Pons (tissue), 1 donor: ENCODE results near the gene SLC46A1.
"Not testable (repeated sequence)": the region's sequence is repeated elsewhere in the genome, so short reads cannot be mapped to it uniquely, and the experiment has no call there.

Experiments used
- DNase-seq: peaks from one replicate; pipeline ENCODE4 v3.0.0-alpha.2; 2016; ENCODE audit warnings: low spot score

Gene SLC46A1

DNA sequence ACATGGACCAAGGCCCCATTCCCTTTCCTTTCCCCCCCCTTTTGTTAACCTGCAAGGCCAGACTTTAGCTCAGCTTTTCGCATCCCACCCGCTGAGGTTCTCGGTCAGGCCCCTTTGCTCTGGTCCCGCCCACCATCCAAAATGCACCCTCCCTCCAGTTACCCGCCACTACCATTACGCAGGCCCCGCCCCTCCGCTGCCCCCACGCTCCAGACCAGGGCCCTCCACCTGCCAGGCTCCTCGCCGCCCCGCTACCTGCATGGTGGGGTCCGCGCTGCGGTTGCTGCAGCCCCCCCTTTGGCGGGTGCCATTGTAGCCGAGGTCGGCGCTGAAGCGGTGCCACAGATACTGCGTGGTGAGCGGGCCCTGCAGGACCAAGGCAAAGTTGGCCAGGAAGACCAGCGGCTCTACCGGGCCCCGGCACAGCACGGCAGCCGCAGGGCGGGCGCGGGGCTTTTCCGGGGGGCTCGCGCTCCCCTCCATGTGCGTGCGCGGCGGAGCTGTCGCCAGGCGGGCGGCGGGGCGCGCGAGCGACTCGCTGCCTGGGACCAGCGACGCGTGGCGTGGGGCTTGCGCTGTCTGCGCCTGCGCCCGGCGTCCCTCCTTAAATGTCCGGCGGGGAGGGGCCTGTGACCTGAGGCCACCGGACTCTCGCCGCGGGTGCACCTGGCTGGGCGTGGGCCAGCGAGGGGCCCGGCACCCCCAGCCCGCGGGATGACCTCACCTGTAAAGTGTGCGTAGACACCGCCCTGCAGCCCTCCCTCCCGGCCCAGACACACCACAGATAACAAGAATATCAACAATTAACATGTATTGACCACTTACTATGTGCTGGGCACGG is at the start of gene SLC46A1:
Gene SLC46A1 (minus strand): TSS at position 581 of the 841 bp plus-strand sequence. CDS start 98 bp downstream, at position 483.
- no peak for DNase-seq

DNA sequence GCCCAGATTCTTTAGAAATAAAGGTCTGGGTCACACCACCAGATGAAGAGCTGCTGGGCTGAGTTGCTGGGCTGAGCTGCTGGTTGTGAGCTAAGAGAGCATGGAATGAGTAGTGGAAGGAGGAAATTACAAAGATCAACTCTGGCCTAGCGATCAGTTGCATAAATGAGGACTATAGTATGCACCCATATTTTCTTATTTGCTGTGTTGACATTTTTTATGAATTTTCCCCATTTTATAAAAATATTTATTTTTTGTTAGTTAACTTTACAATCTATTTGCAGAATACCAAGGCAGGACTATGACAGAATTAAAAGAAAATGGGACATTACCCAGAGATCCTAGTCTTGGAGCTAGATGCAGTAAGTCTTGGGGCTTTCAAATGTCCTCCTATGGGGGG is 43.8 kb upstream of the SLC46A1 start:
- DNase-seq = no peak

DNA sequence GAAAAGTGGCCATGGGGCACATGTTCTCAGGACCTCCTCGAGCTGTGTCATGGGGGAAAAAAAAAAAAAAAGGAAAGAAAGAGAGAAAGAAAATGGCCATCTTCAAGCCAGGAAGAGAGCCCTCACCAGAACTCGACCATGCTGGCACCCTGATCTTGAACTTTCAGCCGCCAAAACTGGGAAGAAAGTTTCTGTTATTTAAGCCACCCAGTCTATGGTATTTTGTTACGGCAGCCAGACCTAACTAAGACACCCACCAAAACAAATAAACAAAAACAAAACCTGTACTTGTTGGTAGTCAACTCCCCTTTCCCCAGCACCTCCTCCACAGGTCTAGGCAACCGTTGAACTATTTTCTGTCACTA is 41.4 kb upstream of the SLC46A1 start:
- DNase-seq = no peak

DNA sequence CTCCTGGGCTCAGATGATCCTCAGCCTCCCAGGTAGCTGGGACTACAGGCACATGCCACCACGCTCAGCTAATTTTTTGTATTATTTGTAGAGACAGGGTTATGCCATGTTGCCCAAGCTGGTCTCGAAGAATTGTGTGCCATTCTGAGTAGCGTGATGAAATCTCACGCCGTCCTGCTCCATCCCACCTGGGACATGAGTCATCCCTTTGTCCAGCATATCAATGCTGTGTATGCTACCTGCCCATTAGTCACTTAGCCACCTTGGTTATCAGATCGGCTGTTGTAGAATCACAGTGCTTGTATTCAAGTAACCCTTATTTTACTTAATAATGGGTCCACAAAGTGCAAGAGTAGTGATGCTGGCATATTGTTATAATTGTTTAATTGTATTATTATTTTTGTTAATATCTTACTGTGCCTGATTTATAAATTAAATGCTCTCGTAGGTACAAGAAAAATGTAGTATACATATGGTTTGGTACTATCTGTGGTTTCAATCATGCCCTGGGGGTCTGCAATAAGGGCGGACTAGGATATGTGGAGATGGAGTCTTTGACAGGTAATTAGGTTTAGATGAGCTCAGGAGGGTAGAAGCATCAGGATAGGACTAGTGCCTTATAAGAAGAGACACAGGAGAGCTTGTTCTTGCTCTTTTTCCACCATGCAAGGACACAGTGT is 40.8 kb upstream of the SLC46A1 start:
- DNase-seq = no peak

DNA sequence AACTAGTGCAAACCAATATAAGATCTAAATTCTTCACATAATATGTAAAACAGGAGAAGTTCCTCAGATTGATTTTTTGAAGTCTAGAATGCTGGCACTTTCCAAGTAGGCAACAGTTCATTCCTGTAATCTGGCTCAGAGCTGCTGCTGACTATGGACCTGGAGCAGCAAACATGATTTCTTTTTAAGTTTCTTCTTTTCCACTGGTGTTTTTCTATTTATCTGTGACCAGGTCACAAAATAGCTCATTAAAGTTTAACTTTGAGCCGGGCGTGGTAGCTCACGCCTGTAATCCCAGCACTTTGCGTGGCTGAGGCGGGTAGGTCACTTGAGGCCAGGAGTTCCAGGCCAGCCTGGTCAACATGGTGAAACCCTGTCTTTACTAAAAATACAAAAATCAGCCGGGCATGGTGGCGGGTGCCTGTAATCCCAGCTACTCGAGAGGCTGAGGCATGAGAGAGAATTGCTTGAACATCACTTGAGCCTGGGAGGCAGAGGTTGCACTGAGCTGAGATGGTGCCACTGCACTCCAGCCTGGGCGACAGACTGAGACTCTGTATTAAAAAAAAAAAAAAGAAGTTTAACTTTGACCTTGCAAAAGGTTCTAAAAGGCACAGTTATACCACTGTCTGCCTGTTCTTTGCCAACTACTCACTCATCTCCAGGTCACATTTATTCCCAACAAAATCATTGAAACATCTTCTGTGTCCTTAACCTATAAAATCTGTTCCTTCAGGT is 38.1 kb upstream of the SLC46A1 start:
- DNase-seq = no peak

DNA sequence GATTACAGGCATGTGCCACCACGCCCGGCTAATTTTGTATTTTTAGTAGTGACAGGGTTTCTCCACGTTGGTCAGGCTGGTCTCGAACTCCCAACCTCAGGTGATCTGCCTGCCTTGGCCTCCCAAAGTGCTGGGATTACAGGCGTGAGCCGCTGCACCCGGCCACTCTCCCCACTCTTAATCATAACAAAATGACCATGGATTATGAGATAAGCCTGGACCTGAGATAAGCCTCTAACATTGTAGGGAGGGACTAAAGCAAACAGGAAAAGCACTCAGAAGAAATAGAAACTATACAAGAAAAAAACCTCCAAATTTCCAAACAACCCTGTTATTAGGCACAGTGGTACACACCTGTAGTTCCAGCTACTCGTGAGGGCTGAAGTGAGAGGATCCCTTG is 28.3 kb upstream of the SLC46A1 start:
- not testable (repeated sequence) for DNase-seq

DNA sequence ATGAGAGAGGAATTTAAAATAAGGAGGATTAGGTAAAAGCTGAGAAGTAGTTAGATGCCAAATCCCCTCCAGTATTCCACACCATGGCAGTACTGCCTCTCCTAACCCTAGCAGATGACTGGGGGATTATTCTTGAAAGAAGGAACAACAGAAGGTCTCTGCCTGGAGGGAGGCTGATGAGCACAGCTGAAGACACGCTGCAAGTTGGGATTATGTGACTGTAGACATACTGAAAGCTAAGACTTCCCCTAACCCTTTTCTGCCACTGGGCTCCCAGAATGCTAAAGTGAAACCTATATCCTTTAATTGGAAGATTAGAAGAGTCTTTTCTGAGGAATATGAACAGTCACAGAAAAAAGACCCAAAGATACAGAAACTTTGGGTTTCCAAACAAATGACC is 27.7 kb upstream of the SLC46A1 start:
- DNase-seq = no peak

DNA sequence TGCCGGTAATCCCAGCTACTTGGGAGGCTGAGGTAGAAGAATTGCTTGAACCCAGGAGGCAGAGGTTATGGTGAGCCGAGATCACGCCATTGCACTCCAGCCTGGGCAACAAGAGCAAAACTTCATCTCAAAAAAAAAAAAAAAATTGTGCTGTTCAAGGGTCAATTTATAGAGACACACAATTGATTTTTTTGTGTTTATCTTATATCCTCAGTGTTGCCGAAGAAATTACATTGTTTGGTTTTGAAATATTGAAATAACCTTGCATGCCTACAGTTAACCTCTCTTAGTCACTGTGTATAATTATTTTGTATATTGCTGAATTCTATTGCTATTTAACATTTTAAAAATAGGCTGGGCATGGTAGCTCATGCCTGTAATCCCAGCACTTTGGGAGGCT is 22.0 kb upstream of the SLC46A1 start:
- not testable (repeated sequence) for DNase-seq

DNA sequence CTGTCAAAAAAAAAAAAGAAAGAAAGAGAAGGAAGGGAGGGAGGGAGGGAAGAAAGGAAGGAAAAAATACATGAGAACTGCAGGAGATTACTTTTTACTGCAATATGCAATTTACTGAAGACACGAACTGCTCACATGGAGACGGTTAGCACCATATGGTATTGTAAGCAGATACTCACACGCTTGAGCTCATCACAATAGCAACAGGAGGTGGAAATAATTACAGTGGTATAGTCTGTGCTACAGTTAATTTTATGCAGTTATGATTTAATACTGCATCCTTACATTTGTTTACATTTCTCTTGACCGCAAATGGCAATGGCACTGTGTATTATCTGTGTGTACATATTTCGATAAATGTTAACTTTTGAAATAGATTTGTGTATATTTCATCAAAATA is 21.4 kb upstream of the SLC46A1 start:
- DNase-seq = no peak

DNA sequence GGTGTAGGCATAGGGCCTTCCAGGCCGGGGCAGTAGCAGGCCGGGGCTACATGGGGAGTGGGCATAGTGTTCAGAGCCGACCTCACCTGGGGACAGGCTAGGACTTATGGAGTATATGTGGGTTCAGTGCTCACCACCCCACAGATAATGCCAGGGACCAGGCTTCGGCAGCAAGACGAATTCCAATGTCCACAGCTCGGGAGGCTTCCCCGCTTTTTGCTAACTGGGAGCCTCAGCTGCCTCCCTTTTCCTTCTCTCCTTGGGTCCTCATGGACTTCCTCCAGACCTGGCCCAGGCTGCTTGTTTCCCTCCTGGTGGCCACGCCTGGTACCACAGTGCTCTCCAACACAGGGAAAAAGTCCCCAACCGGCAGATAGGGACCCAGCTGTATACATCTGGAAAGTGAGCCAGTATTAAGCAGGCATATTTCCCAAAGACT is 20.1 kb upstream of the SLC46A1 start:
- no peak for DNase-seq

DNA sequence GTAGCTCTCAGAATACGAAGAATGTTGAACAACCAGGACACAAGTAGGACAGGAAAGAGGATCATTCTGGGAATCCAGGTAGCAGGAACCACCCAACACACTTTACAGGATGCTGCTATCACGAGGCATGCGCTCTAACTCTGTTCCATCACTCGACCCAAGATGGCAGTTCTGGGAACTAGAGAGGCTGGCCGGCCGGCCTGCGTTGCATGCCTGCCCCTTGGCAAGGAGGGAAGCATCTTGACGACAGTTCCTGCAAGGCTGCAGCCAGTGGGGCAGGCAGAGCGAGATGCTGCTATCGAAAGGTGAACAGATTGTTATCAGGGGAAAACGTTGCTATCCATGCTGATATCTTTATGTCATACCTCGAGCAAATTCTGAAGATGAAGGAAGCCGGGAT is 19.2 kb upstream of the SLC46A1 start:
- no peak for DNase-seq

DNA sequence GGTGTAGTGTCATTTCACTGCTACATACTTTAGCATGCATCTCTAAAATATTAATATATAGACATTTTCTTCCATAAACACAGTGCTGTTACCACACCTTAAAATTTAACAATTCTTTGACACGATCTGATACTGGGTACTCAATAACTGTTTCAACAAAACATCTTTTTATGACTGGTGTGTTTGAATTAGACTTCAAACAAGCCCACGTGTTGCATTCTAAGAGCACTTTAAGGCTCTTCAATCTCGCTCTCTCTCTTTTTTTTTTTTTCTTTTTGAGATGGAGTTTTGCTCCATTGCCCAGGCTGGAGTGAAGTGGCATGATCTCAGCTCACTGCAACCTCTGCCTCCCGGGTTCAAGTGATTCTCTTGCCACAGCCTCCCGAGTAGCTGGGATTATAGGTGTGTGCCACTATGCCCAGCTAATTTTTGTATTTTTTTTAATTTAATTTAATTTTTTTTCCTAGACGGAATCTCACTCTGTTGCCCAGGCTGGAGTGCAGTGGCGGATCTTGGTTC is 15.8 kb upstream of the SLC46A1 start:
- DNase-seq = no peak

DNA sequence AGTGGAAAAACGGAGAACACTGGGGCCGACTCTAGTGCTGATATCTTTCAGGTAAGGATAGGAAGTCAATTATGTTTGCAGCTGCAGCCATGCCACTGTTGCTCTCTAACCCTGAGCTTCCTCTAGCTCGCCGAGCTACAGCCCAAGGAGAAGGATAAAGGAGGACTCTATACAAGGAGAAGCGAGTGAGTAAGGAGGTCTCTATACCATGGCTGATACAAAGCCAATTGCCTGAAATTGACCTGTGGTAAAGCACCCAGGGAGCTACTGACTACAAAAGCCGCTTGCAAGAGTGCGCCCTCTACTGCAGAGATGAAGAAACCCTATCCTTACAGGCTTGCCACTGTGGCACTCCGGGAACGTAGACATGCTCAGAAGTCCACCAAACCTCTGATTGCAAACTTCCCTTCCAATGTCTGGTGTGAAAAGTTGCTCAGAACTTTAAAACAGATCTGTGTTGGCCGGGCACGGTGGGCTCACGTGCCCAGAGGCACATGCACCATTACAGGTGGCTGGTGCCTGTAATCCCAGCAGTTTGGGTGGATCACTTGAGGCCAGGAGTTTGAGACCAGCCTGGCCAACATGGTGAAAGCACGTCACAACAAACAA is 10.8 kb upstream of the SLC46A1 start:
- peak; percentile 66 for DNase-seq

DNA sequence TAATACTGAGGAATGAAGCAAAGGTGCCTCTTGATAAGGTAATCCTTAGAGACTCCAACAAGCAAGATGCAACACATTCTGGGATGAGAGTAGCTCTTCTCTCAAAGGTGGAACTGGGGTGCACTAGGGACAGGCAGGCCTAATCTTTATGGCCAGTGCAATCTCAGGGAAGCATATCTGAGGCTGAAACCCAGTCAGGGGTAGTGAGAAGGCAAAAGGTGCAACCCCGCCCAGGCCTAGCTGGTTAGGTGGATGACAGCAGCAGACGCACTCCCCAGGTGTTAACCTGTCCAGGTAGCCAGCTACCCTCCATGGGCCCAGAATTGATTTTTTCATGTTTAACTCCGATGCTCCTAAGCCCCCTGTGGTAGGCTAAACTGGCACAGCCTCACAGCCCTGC is 9.9 kb upstream of the SLC46A1 start:
- DNase-seq = no peak

DNA sequence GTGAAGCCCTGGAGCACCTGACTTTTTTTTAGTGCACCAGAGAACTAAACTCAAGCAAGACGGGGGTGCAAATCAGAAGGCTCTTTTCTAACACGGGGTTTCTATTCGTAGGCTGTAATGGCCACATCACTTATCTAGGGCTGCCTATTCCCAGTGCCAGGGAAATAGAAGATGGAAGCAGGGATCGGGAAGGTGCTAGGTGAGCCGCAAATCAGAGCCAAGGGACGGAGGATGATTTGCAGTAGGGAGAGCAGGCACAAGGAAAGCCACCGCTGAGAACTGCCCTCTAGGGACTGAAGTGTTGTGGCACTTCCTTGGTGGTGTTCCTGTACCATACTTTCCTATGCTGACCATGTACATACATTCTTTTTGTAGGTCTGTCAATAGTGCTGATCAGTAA is 7.8 kb upstream of the SLC46A1 start:
- DNase-seq = no peak

DNA sequence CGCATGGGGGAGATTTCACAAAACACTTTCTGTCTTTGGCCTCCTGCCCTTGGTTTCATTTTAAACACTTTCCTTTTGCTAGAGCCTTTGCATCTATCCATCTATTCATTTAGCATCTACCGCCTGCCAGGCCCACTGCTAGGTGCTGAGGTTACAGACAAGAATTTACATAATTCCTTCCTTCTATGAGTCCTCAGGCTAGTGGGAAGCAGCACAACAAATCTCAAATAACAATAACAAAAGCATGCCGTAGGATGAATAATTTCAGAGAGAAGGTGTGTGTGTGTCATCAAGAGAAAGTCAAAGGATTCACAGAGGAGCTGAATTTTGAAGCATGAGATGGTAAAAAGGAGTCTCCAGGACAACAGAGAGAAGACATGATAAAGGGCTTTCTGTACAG is 6.1 kb upstream of the SLC46A1 start:
- no peak for DNase-seq

DNA sequence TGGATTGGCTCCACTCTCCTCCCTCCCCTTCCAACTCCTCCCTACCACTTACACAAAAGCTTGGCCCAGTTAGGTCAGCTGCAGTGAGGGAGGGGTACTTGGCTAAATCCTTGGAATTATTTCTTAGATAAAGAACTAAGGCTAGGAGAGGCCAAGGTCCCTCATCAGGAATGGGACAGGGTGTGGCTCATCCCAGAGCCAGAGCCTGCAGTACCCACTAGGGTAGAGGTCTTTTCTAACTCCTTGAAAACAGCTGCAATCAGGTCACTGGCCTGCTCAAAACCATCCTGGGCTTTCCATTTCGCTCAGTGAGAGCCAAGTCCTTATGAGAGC is 1.9 kb upstream of the SLC46A1 start:
- DNase-seq = no peak

DNA sequence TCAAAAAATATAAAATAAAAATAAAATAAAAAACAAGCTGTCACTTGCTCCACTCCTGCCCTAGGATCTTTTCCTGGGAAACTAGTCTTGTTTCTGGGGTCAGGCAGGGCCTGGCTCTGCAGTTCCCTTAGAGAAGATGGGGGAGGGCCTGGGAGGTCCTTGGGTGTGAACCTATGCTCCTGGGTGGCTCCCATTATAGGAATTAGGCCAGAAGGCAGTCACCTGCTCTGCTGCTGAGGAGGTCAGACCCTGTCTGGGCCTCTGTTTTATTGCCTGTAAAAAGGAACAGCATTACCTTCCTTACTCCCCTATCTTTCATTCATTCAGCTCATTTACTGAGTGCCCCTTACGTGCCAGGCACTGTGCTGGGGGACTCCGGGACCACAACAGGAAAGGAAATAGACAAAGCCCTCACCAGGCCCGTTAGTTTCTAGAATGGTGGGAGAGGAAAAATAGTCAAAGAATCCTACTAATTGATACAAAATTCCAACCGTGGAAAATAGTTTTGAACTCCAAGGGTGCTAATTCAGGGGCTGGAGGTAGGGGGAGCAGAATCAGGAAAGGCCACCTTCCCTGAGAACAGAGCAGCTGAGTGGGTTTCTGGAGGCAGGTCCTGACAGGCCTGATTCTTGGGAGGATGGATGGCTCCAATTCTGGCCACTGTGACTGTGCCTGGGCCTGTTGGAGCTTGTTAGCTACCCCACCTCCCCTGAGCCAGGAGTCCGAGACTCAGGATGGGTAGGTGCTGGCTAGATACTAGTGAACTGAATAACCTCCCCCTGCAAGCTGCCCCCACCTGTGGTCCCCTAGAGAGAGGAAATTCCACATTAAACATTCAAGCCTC is 1.3 kb upstream of the SLC46A1 start:
- no peak for DNase-seq

DNA sequence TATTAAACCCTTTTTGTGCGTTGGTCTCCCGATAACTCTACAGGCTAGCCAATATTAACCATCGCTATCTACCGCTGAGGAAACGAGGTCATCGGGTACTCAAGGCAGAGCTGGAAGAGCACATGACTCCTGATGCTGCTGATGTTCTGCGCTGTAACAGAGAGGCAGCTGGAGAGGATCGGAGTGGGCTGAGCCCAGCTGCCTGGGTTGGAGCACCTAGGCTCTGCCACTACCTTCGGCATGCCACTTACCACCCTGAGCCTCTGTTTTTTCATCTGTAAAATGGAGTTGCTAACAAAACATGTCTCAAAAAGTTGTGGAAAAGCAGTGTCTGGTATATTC is 432 bp upstream of the SLC46A1 start:
- no peak for DNase-seq

DNA sequence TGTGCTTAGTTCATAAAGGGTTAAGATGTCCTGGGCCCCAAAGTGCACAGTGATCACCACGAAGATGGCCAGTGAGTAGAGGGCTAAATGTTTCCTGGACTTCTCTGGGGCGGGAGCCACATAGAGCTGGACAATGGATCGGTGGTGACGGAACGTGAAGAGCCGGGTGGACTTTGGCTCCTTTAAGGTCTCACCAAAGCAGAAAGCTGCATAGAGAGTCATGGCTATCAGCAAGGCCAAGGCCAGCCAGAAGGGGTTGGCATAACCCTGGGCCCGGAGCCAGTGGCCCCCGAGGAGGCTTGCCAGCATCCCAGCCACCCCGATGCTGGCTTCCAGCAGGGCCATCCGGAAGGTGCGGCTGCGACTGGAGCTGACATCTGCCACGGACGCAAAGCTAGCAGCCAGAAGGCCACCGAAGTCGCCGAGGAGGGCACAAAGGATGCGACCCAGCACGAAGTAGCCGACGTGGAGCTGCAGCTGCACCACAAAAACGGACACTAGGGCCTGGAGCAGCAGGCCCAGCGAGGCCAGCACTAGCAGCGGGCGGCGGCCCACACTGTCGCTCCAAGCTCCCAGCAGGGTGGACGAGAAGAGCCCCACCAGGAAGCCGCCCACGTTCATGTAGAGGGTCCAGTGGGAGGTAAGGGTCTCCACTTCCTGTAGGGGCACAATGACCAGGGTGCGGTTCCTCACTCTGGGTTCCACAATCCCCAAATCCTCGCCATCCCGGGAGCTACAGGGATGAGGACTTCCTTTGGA is 1.0 kb downstream of the SLC46A1 start:
- DNase-seq = no peak

DNA sequence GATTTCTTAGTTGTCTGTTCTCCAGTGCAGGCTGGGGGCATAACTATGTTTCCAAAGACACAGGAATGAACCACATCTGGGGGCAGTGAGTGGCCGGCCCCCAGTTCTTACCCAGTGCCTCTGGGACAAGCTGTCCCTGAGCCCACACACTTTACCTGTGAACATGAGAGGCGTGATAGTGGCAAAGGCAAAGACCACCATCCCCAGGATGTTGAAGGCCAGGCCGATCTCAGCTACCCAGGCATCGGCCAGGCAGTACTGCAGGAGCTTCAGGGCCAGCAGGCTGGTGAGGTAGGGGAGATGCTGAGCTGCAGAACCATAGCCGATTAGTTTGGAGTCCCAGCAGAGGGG is 1.6 kb downstream of the SLC46A1 start:
- DNase-seq = no peak
